Testis (tissue), 2 donors: ENCODE results near the gene AAK1.

Experiments
- POLR2A ChIP-seq: fragments of 450-650 bp; IDR thresholded peaks from one replicate; pipeline ENCODE4 v1.6.1; 2017; ENCODE audit warnings: antibody characterized with exemption, mild to moderate bottlenecking, moderate library complexity
- TF ChIP-seq, protein P1 (sequence below), 3 experiments: fragments of 450-650 bp in 2 of 3; fragments of 200-600 bp in 1 of 3; sonication (generic) in 1 of 3; IDR thresholded peaks; one replicate each; pipeline ENCODE4 v1.5.1; 2016 to 2019; ENCODE audit warnings: antibody characterized with exemption in 3 of 3, mild to moderate bottlenecking in 2 of 3, moderate library complexity in 1 of 3

- TF ChIP-seq, protein P1, sequence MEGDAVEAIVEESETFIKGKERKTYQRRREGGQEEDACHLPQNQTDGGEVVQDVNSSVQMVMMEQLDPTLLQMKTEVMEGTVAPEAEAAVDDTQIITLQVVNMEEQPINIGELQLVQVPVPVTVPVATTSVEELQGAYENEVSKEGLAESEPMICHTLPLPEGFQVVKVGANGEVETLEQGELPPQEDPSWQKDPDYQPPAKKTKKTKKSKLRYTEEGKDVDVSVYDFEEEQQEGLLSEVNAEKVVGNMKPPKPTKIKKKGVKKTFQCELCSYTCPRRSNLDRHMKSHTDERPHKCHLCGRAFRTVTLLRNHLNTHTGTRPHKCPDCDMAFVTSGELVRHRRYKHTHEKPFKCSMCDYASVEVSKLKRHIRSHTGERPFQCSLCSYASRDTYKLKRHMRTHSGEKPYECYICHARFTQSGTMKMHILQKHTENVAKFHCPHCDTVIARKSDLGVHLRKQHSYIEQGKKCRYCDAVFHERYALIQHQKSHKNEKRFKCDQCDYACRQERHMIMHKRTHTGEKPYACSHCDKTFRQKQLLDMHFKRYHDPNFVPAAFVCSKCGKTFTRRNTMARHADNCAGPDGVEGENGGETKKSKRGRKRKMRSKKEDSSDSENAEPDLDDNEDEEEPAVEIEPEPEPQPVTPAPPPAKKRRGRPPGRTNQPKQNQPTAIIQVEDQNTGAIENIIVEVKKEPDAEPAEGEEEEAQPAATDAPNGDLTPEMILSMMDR (IDR thresholded peaks at IDR 0.05) = no peak
- no peak for TF ChIP-seq POLR2A
Measured at GRCh38 chr2:69560147-69560482, 83.4 kb downstream of the AAK1 start.
